Astrocyte (in vitro differentiated cells and primary cell): ENCODE results near the gene SPATC1L. TPM values are rescaled to one million over a fixed set of nuclear protein-coding genes. Genes with fewer than 3 reads are reported as not detected.

ENCODE experiments used
- DNase-seq: peaks from one replicate; pipeline ENCODE4 v3.0.0-alpha.2; 2010; ENCODE audit warnings: low read depth
- FAIRE-seq: peaks from 2 replicates; lab custom pipeline; 2011; peaks lifted over from hg19 to GRCh38; lab: Jason Lieb, UNC
- H2AFZ ChIP-seq: 2 replicates; pipeline ENCODE4 v1.6.0; 2012; ENCODE audit warnings: low read depth, low read length, inconsistent platforms
- H3K27ac ChIP-seq: 2 replicates; pipeline ENCODE4 v1.5.1; 2011; ENCODE audit warnings: low read depth, low read length, inconsistent platforms
- H3K27me3 ChIP-seq: 2 replicates; pipeline ENCODE4 v1.6.0; 2011; ENCODE audit warnings: low read length, inconsistent platforms; ENCODE audit not compliant: insufficient read depth
- H3K36me3 ChIP-seq: 2 replicates; pipeline ENCODE4 v1.5.1; 2011; ENCODE audit warnings: low read length, inconsistent platforms; ENCODE audit not compliant: insufficient read depth
- H3K4me1 ChIP-seq: 2 replicates; pipeline ENCODE4 v1.5.1; 2011; ENCODE audit warnings: low read length, inconsistent platforms; ENCODE audit not compliant: insufficient read depth
- H3K4me2 ChIP-seq: 2 replicates; pipeline ENCODE4 v1.6.0; 2012; ENCODE audit warnings: low read length, inconsistent platforms
- H3K4me3 ChIP-seq: 2 replicates; pipeline ENCODE4 v1.5.1; 2011; ENCODE audit warnings: low read depth, mild to moderate bottlenecking, low read length, inconsistent platforms; ENCODE audit not compliant: insufficient read depth
- H3K79me2 ChIP-seq: 2 replicates; pipeline ENCODE4 v1.6.0; 2012; ENCODE audit warnings: mild to moderate bottlenecking, low read length, inconsistent platforms; ENCODE audit not compliant: insufficient read depth
- H3K9ac ChIP-seq: 2 replicates; pipeline ENCODE4 v1.6.0; 2012; ENCODE audit warnings: mild to moderate bottlenecking, low read length, inconsistent platforms
- H3K9me3 ChIP-seq: 2 replicates; pipeline ENCODE4 v1.5.1; 2012; ENCODE audit warnings: low read depth, mild to moderate bottlenecking, low read length, inconsistent platforms; ENCODE audit not compliant: insufficient read depth
- H4K20me1 ChIP-seq: 2 replicates; pipeline ENCODE4 v1.6.0; 2012; ENCODE audit warnings: low read length, inconsistent platforms; ENCODE audit not compliant: insufficient read depth
- H3K27ac Mint-ChIP-seq: one replicate; pipeline ENCODE4 v1.8.0; 2021; ENCODE audit warnings: mild to moderate bottlenecking, mixed read lengths; ENCODE audit not compliant: unreplicated experiment
- H3K27me3 Mint-ChIP-seq: one replicate; pipeline ENCODE4 v1.8.0; 2021; ENCODE audit warnings: low read depth, mixed read lengths; ENCODE audit not compliant: unreplicated experiment
- H3K36me3 Mint-ChIP-seq: one replicate; pipeline ENCODE4 v1.8.0; 2021; ENCODE audit warnings: low read depth, mixed read lengths; ENCODE audit not compliant: unreplicated experiment
- H3K4me1 Mint-ChIP-seq: one replicate; pipeline ENCODE4 v1.8.0; 2021; ENCODE audit warnings: low read depth, mixed read lengths; ENCODE audit not compliant: unreplicated experiment
- H3K4me3 Mint-ChIP-seq: one replicate; pipeline ENCODE4 v1.8.0; 2021; ENCODE audit warnings: mild to moderate bottlenecking, moderate library complexity, mixed read lengths; ENCODE audit not compliant: unreplicated experiment
- H3K9me3 Mint-ChIP-seq: one replicate; pipeline ENCODE4 v1.8.0; 2021; ENCODE audit warnings: mild to moderate bottlenecking, mixed read lengths; ENCODE audit not compliant: unreplicated experiment
- CTCF ChIP-seq: IDR thresholded peaks from 2 replicates; pipeline ENCODE4 v1.5.1; 2011; ENCODE audit warnings: low read depth, mild to moderate bottlenecking, inconsistent platforms, low read length, moderate library complexity; ENCODE audit not compliant: insufficient read depth
- EZH2 ChIP-seq: IDR thresholded peaks from 2 replicates; pipeline ENCODE4 v1.6.1; 2012; ENCODE audit warnings: mild to moderate bottlenecking, low read length, inconsistent platforms; ENCODE audit not compliant: insufficient read depth
- total RNA-seq: library from RNA; stranded (reverse); gene quantifications from 2 replicates; pipeline ENCODE4 v1.2.1, GENCODE V29; 2021

The SPATC1L gene
- total RNA-seq, 1 donor from 2014 or later, result 17.8 TPM

GRCh38 chr21:46118316-46119143 is 65.7 kb downstream of the SPATC1L start:
- H4K20me1 ChIP-seq, result peaks cover 73% of the 10 kb centered on the region
- H3K79me2 ChIP-seq, result peaks cover 49% of the 10 kb centered on the region
- no peak overlapping the region for H3K4me3 ChIP-seq
- FAIRE-seq (no peak), DNase-seq (no peak)
- Mint-ChIP-seq H3K36me3 (peaks cover 13% of the 10 kb centered on the region), H3K27me3 (no peaks in the 10 kb centered on the region), H3K9me3 (no peaks in the 10 kb centered on the region), H3K4me3 (no peak overlapping the region), H3K4me1 (peaks cover 6% of the 10 kb centered on the region), H3K27ac (no peak overlapping the region)
- no peak for TF ChIP-seq EZH2
- TF ChIP-seq CTCF, result no peak
- no peak overlapping the region for H3K27ac ChIP-seq
- H3K9me3 ChIP-seq, result peaks cover 4% of the 10 kb centered on the region
- no peak overlapping the region for H3K9ac ChIP-seq
- no peak overlapping the region for H2AFZ ChIP-seq
- no peak overlapping the region for H3K4me2 ChIP-seq
- no peaks in the 10 kb centered on the region for H3K27me3 ChIP-seq
- peaks cover 28% of the 10 kb centered on the region for H3K4me1 ChIP-seq
- H3K36me3 ChIP-seq, result peaks cover 32% of the 10 kb centered on the region

GRCh38 chr21:46117586-46118315 is 66.5 kb downstream of the SPATC1L start:
- Histone ChIP-seq H3K4me2 (no peak overlapping the region), H4K20me1 (peaks cover 76% of the 10 kb centered on the region), H3K27me3 (no peaks in the 10 kb centered on the region), H3K36me3 (peaks cover 36% of the 10 kb centered on the region), H3K27ac (no peak overlapping the region), H3K79me2 (peaks cover 50% of the 10 kb centered on the region), H3K9ac (no peak overlapping the region), H3K4me1 (peaks cover 25% of the 10 kb centered on the region), H3K4me3 (no peak overlapping the region), H3K9me3 (peaks cover 4% of the 10 kb centered on the region), H2AFZ (no peak overlapping the region)
- Mint-ChIP-seq H3K4me3 (no peak overlapping the region), H3K27ac (no peak overlapping the region), H3K4me1 (peaks cover 6% of the 10 kb centered on the region), H3K27me3 (no peaks in the 10 kb centered on the region), H3K9me3 (no peaks in the 10 kb centered on the region), H3K36me3 (peaks cover 18% of the 10 kb centered on the region)
- FAIRE-seq (no peak), DNase-seq (no peak)
- TF ChIP-seq EZH2 (no peak), CTCF (no peak)
